ENCODE measurements around the gene SPEG. TPM values are rescaled to one million over a fixed set of nuclear protein-coding genes. Genes with fewer than 3 reads are reported as not detected.

The SPEG gene
- total RNA-seq, 1 donor from 2014 or later, result 71.2 TPM

GRCh38 chr2:219526320-219527075 is 91.9 kb downstream of the SPEG start:
- H3K9me3 Mint-ChIP-seq (ENCODE audit: unreplicated experiment), result no peaks in the 10 kb centered on the region
- Histone ChIP-seq H3K9me3 (ENCODE audit: insufficient read depth, low read depth, low read length) (no peaks in the 10 kb centered on the region), H3K27me3 (ENCODE audit: insufficient read depth, low read length) (peaks cover 17% of the 10 kb centered on the region), H3K4me3 (ENCODE audit: insufficient read depth, low read depth, low read length) (no peak overlapping the region), H3K36me3 (ENCODE audit: insufficient read depth, low read length) (no peaks in the 10 kb centered on the region), H4K20me1 (ENCODE audit: insufficient read depth, low read length) (no peaks in the 10 kb centered on the region), H3K4me2 (ENCODE audit: low read length) (no peak overlapping the region), H3K9ac (ENCODE audit: low read length) (no peak overlapping the region), H3K27ac (ENCODE audit: low read depth, low read length) (no peak overlapping the region), H3K79me2 (ENCODE audit: insufficient read depth, low read length) (no peaks in the 10 kb centered on the region), H2AFZ (ENCODE audit: low read depth, low read length) (no peak overlapping the region), H3K4me1 (ENCODE audit: insufficient read depth, low read length) (peaks cover 23% of the 10 kb centered on the region)
- peaks cover 15% of the 10 kb centered on the region for H3K4me1 Mint-ChIP-seq (ENCODE audit: low read depth, unreplicated experiment)
- peak overlapping the region; percentile 67 for H3K4me3 Mint-ChIP-seq (ENCODE audit: unreplicated experiment)
- no peaks in the 10 kb centered on the region for H3K36me3 Mint-ChIP-seq (ENCODE audit: low read depth, unreplicated experiment)
- no peak for FAIRE-seq
- H3K27me3 Mint-ChIP-seq (ENCODE audit: low read depth, unreplicated experiment), result peaks cover 60% of the 10 kb centered on the region
- H3K27ac Mint-ChIP-seq (ENCODE audit: unreplicated experiment), result peak overlapping the region; percentile 77
- DNase-seq (ENCODE audit: low read depth), result no peak
- TF ChIP-seq EZH2 (IDR thresholded peaks at IDR 0.05; ENCODE audit: insufficient read depth, low read length), result no peak
- TF ChIP-seq, protein P1, sequence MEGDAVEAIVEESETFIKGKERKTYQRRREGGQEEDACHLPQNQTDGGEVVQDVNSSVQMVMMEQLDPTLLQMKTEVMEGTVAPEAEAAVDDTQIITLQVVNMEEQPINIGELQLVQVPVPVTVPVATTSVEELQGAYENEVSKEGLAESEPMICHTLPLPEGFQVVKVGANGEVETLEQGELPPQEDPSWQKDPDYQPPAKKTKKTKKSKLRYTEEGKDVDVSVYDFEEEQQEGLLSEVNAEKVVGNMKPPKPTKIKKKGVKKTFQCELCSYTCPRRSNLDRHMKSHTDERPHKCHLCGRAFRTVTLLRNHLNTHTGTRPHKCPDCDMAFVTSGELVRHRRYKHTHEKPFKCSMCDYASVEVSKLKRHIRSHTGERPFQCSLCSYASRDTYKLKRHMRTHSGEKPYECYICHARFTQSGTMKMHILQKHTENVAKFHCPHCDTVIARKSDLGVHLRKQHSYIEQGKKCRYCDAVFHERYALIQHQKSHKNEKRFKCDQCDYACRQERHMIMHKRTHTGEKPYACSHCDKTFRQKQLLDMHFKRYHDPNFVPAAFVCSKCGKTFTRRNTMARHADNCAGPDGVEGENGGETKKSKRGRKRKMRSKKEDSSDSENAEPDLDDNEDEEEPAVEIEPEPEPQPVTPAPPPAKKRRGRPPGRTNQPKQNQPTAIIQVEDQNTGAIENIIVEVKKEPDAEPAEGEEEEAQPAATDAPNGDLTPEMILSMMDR (IDR thresholded peaks at IDR 0.05; ENCODE audit: insufficient read depth, low read depth, low read length), result no peak

GRCh38 chr2:219527076-219527394 is 92.4 kb downstream of the SPEG start:
- FAIRE-seq, result no peak
- Histone ChIP-seq H3K4me1 (ENCODE audit: insufficient read depth, low read length) (peaks cover 18% of the 10 kb centered on the region), H2AFZ (ENCODE audit: low read depth, low read length) (no peak overlapping the region), H3K27me3 (ENCODE audit: insufficient read depth, low read length) (peaks cover 17% of the 10 kb centered on the region), H3K9ac (ENCODE audit: low read length) (no peak overlapping the region), H3K4me3 (ENCODE audit: insufficient read depth, low read depth, low read length) (no peak overlapping the region), H4K20me1 (ENCODE audit: insufficient read depth, low read length) (no peaks in the 10 kb centered on the region), H3K36me3 (ENCODE audit: insufficient read depth, low read length) (no peaks in the 10 kb centered on the region), H3K9me3 (ENCODE audit: insufficient read depth, low read depth, low read length) (no peaks in the 10 kb centered on the region), H3K79me2 (ENCODE audit: insufficient read depth, low read length) (no peaks in the 10 kb centered on the region), H3K27ac (ENCODE audit: low read depth, low read length) (no peak overlapping the region), H3K4me2 (ENCODE audit: low read length) (no peak overlapping the region)
- no peak for DNase-seq (ENCODE audit: low read depth)
- Mint-ChIP-seq H3K4me1 (ENCODE audit: low read depth, unreplicated experiment) (peaks cover 10% of the 10 kb centered on the region), H3K36me3 (ENCODE audit: low read depth, unreplicated experiment) (no peaks in the 10 kb centered on the region), H3K27me3 (ENCODE audit: low read depth, unreplicated experiment) (peaks cover 61% of the 10 kb centered on the region), H3K27ac (ENCODE audit: unreplicated experiment) (no peak overlapping the region), H3K4me3 (ENCODE audit: unreplicated experiment) (peak overlapping the region; percentile 54), H3K9me3 (ENCODE audit: unreplicated experiment) (no peaks in the 10 kb centered on the region)
- TF ChIP-seq EZH2 (IDR thresholded peaks at IDR 0.05; ENCODE audit: insufficient read depth, low read length), result no peak
- TF ChIP-seq, protein P1 (IDR thresholded peaks at IDR 0.05; ENCODE audit: insufficient read depth, low read depth, low read length), result no peak

DNA sequence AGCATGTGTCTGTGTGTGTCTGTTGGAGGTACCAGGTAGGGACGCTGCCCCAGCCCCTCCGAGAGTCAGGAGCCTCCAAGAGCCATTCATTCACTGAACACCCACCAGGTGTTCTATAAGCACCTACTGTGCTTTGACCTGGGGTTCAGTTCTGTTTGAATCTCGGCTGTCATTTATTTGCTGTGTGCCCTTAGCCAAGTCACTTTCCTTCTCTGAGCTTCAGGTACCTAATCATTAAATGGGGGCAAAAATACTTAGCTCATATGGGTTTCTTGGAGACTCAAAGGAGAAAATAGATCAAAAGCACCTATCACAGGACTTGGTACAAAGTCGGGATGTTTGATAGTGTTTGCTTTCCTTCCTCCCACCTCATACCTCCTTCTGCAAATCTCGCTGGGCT is 92.8 kb downstream of the SPEG start:
- H3K27me3 Mint-ChIP-seq (ENCODE audit: low read depth, unreplicated experiment), result peaks cover 62% of the 10 kb centered on the region
- no peak overlapping the region for H3K27ac ChIP-seq (ENCODE audit: low read depth, low read length)
- no peak overlapping the region for H3K9ac ChIP-seq (ENCODE audit: low read length)
- TF ChIP-seq EZH2 (IDR thresholded peaks at IDR 0.05; ENCODE audit: insufficient read depth, low read length), result no peak
- TF ChIP-seq, protein P1 (IDR thresholded peaks at IDR 0.05; ENCODE audit: insufficient read depth, low read depth, low read length), result no peak
- H3K4me1 ChIP-seq (ENCODE audit: insufficient read depth, low read length), result peaks cover 15% of the 10 kb centered on the region
- H3K4me3 Mint-ChIP-seq (ENCODE audit: unreplicated experiment), result peak overlapping the region; percentile 54
- H3K79me2 ChIP-seq (ENCODE audit: insufficient read depth, low read length), result no peaks in the 10 kb centered on the region
- H3K27me3 ChIP-seq (ENCODE audit: insufficient read depth, low read length), result peaks cover 17% of the 10 kb centered on the region
- H3K9me3 ChIP-seq (ENCODE audit: insufficient read depth, low read depth, low read length), result no peaks in the 10 kb centered on the region
- H3K9me3 Mint-ChIP-seq (ENCODE audit: unreplicated experiment), result no peaks in the 10 kb centered on the region
- H3K4me1 Mint-ChIP-seq (ENCODE audit: low read depth, unreplicated experiment), result peaks cover 9% of the 10 kb centered on the region
- H3K4me3 ChIP-seq (ENCODE audit: insufficient read depth, low read depth, low read length), result no peak overlapping the region
- no peaks in the 10 kb centered on the region for H3K36me3 Mint-ChIP-seq (ENCODE audit: low read depth, unreplicated experiment)
- no peak overlapping the region for H3K4me2 ChIP-seq (ENCODE audit: low read length)
- H3K27ac Mint-ChIP-seq (ENCODE audit: unreplicated experiment), result no peak overlapping the region
- H2AFZ ChIP-seq (ENCODE audit: low read depth, low read length), result no peak overlapping the region
- no peak for FAIRE-seq
- no peaks in the 10 kb centered on the region for H3K36me3 ChIP-seq (ENCODE audit: insufficient read depth, low read length)
- no peaks in the 10 kb centered on the region for H4K20me1 ChIP-seq (ENCODE audit: insufficient read depth, low read length)
- no peak for DNase-seq (ENCODE audit: low read depth)
